ENCODE measurements around the gene CP.

DNA sequence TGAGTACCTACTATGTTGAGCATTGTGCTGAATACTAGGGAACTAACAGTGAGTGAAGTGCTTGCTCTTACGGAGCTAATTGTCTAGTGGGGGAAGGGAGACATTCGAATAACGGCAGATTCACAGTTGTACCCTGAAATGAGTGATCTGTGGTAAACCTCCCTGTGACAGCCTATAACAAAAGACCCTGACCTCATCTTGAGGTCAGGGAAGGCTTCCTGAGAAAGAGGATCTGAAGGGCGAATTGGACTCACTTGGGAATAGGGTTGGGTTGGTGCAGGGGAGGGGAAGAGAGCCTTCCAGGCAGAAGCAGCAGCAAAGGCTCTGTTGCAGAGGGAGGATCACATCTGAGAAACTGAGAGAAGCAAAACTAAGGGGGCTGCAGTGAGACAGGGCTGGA is 78.9 kb downstream of the CP start:
- TF ChIP-seq JUND (IDR thresholded peaks at IDR 0.05) (no peak), EGR1 (IDR thresholded peaks at IDR 0.05; ENCODE audit: low read depth in 2 of 2) (no peak), FOXA1 (IDR thresholded peaks at IDR 0.05) (no peak), TAF1 (conservative IDR thresholded peaks at IDR 0.05) (no peak), RXRA (IDR thresholded peaks at IDR 0.05) (no peak)
- TF ChIP-seq, protein P1, sequence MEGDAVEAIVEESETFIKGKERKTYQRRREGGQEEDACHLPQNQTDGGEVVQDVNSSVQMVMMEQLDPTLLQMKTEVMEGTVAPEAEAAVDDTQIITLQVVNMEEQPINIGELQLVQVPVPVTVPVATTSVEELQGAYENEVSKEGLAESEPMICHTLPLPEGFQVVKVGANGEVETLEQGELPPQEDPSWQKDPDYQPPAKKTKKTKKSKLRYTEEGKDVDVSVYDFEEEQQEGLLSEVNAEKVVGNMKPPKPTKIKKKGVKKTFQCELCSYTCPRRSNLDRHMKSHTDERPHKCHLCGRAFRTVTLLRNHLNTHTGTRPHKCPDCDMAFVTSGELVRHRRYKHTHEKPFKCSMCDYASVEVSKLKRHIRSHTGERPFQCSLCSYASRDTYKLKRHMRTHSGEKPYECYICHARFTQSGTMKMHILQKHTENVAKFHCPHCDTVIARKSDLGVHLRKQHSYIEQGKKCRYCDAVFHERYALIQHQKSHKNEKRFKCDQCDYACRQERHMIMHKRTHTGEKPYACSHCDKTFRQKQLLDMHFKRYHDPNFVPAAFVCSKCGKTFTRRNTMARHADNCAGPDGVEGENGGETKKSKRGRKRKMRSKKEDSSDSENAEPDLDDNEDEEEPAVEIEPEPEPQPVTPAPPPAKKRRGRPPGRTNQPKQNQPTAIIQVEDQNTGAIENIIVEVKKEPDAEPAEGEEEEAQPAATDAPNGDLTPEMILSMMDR (IDR thresholded peaks at IDR 0.05; ENCODE audit: low read depth, low read length, missing input control) = no peak
- TF ChIP-seq, protein P2, sequence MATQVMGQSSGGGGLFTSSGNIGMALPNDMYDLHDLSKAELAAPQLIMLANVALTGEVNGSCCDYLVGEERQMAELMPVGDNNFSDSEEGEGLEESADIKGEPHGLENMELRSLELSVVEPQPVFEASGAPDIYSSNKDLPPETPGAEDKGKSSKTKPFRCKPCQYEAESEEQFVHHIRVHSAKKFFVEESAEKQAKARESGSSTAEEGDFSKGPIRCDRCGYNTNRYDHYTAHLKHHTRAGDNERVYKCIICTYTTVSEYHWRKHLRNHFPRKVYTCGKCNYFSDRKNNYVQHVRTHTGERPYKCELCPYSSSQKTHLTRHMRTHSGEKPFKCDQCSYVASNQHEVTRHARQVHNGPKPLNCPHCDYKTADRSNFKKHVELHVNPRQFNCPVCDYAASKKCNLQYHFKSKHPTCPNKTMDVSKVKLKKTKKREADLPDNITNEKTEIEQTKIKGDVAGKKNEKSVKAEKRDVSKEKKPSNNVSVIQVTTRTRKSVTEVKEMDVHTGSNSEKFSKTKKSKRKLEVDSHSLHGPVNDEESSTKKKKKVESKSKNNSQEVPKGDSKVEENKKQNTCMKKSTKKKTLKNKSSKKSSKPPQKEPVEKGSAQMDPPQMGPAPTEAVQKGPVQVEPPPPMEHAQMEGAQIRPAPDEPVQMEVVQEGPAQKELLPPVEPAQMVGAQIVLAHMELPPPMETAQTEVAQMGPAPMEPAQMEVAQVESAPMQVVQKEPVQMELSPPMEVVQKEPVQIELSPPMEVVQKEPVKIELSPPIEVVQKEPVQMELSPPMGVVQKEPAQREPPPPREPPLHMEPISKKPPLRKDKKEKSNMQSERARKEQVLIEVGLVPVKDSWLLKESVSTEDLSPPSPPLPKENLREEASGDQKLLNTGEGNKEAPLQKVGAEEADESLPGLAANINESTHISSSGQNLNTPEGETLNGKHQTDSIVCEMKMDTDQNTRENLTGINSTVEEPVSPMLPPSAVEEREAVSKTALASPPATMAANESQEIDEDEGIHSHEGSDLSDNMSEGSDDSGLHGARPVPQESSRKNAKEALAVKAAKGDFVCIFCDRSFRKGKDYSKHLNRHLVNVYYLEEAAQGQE (IDR thresholded peaks at IDR 0.05) = no peak
- TF ChIP-seq, protein P3, sequence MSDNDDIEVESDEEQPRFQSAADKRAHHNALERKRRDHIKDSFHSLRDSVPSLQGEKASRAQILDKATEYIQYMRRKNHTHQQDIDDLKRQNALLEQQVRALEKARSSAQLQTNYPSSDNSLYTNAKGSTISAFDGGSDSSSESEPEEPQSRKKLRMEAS (IDR thresholded peaks at IDR 0.05) = no peak

Measured in liver (tissue), 3 donors.